PC-3 (cell line): Measurements from ENCODE around the gene CBFA2T3.

Experiments used
- CTCF ChIP-seq: fragments of 300-600 bp; sonication (generic); conservative IDR thresholded peaks from 2 replicates; pipeline ENCODE4 v1.5.1; 2017; ENCODE audit warnings: antibody characterized with exemption, low read depth, mild to moderate bottlenecking, low read length
- EZH2 ChIP-seq: fragments of 300-600 bp; sonication (generic); IDR thresholded peaks from one replicate; pipeline ENCODE4 v1.6.1; 2017; ENCODE audit warnings: antibody characterized with exemption, mild to moderate bottlenecking, low read length; ENCODE audit not compliant: unreplicated experiment
- EZH2phosphoT487 ChIP-seq: fragments of 300-600 bp; sonication (generic); IDR thresholded peaks from 2 replicates; pipeline ENCODE4 v1.6.1; 2018; ENCODE audit warnings: mild to moderate bottlenecking, antibody characterized with exemption, low read length, borderline replicate concordance

GRCh38 chr16:88871349-88871702, 105.7 kb downstream of the CBFA2T3 start:
- TF ChIP-seq CTCF (no peak), EZH2 (no peak), EZH2phosphoT487 (no peak)
